WTC11 (cell line): ENCODE data around the gene COL5A1. TPM values are rescaled to one million over a fixed set of nuclear protein-coding genes. Genes with fewer than 3 reads are reported as not detected.

Experiments
- ATAC-seq: fragments of 200-7000 bp; cut with Tn5 transposase; 2 replicates; pipeline ENCODE4 v1.10.0; 2021; ENCODE audit warnings: mild to moderate bottlenecking, moderate library complexity
- CTCF ChIA-PET: fragments of 300-600 bp; sonication (Branson Sonifier 250); formaldehyde crosslinking; loops from one replicate; lab custom pipeline; 2021; ENCODE audit warnings: antibody characterized with exemption; lab: Charles Lee
- POLR2A ChIA-PET: fragments of 350-600 bp; sonication (Branson Sonifier 250); formaldehyde crosslinking; loops from one replicate; lab custom pipeline; 2021; ENCODE audit warnings: antibody characterized with exemption; lab: Charles Lee
- DNase-seq: peaks from one replicate; pipeline ENCODE4 v3.0.0; 2021; ENCODE audit warnings: low spot score
- H3K27ac Mint-ChIP-seq: 2 replicates; pipeline ENCODE4 v1.8.0; 2021; ENCODE audit warnings: mixed read lengths
- H3K27me3 Mint-ChIP-seq: 2 replicates; pipeline ENCODE4 v1.8.0; 2021; ENCODE audit warnings: low read depth, mild to moderate bottlenecking, moderate library complexity, mixed read lengths
- H3K36me3 Mint-ChIP-seq: 2 replicates; pipeline ENCODE4 v1.8.0; 2021; ENCODE audit warnings: mixed read lengths
- H3K4me1 Mint-ChIP-seq: 2 replicates; pipeline ENCODE4 v1.8.0; 2022; ENCODE audit warnings: mixed read lengths
- H3K4me3 Mint-ChIP-seq: 2 replicates; pipeline ENCODE4 v1.8.0; 2021; ENCODE audit warnings: mild to moderate bottlenecking, moderate library complexity, mixed read lengths
- H3K9me3 Mint-ChIP-seq: 2 replicates; pipeline ENCODE4 v1.8.0; 2021; ENCODE audit warnings: mixed read lengths
- ATF3 ChIP-seq: sonication (generic); formaldehyde crosslinking; conservative IDR thresholded peaks from 2 replicates; pipeline ENCODE4 v1.8.1; 2022; ENCODE audit warnings: mild to moderate bottlenecking, missing genetic modification reagents
- EMX1 ChIP-seq: fragments of 250-450 bp; sonication (Bioruptor Pico); IDR thresholded peaks from 2 replicates; pipeline ENCODE4 v1.8.0; 2021; ENCODE audit warnings: mild to moderate bottlenecking
- FOXK1 ChIP-seq: sonication (generic); formaldehyde crosslinking; IDR thresholded peaks from 2 replicates; pipeline ENCODE4 v1.8.0; 2022; ENCODE audit warnings: mild to moderate bottlenecking, moderate library complexity, missing genetic modification reagents
- GRHL2 ChIP-seq: fragments of 250-450 bp; sonication (Bioruptor Pico); IDR thresholded peaks from 2 replicates; pipeline ENCODE4 v1.8.0; 2022; ENCODE audit warnings: mild to moderate bottlenecking, moderate library complexity; ENCODE audit not compliant: insufficient replicate concordance, severe bottlenecking
- HMGXB4 ChIP-seq: sonication (generic); formaldehyde crosslinking; IDR thresholded peaks from 2 replicates; pipeline ENCODE4 v1.8.1; 2023; ENCODE audit warnings: mild to moderate bottlenecking, moderate library complexity, missing genetic modification reagents
- MAX ChIP-seq: sonication (generic); formaldehyde crosslinking; IDR thresholded peaks from 2 replicates; pipeline ENCODE4 v1.8.0; 2022; ENCODE audit warnings: mild to moderate bottlenecking, missing genetic modification reagents
- NFATC4 ChIP-seq: fragments of 250-450 bp; sonication (Bioruptor Pico); IDR thresholded peaks from 2 replicates; pipeline ENCODE4 v1.9.0; 2021; ENCODE audit warnings: mild to moderate bottlenecking
- OVOL2 ChIP-seq: fragments of 250-450 bp; sonication (Bioruptor Pico); IDR thresholded peaks from 2 replicates; pipeline ENCODE4 v1.9.0; 2021; ENCODE audit warnings: mild to moderate bottlenecking, borderline replicate concordance
- SMAD3 ChIP-seq: sonication (generic); formaldehyde crosslinking; IDR thresholded peaks from 2 replicates; pipeline ENCODE4 v1.8.0; 2022; ENCODE audit warnings: missing genetic modification reagents, mild to moderate bottlenecking, borderline replicate concordance
- TCF7 ChIP-seq: sonication (generic); formaldehyde crosslinking; IDR thresholded peaks from 2 replicates; pipeline ENCODE4 v1.8.0; 2022; ENCODE audit warnings: mild to moderate bottlenecking, low read depth, missing genetic modification reagents, moderate library complexity
- USF2 ChIP-seq: sonication (generic); formaldehyde crosslinking; IDR thresholded peaks from 2 replicates; pipeline ENCODE4 v1.8.1; 2023; ENCODE audit warnings: mild to moderate bottlenecking, missing genetic modification reagents, moderate library complexity
- ZBTB21 ChIP-seq: sonication (generic); formaldehyde crosslinking; IDR thresholded peaks from 2 replicates; pipeline ENCODE4 v1.8.1; 2023; ENCODE audit warnings: mild to moderate bottlenecking, missing genetic modification reagents, borderline replicate concordance
- ZNF138 ChIP-seq: sonication (generic); formaldehyde crosslinking; conservative IDR thresholded peaks from 2 replicates; pipeline ENCODE4 v1.8.1; 2022; ENCODE audit warnings: mild to moderate bottlenecking, moderate library complexity, missing genetic modification reagents
- ZNF232 ChIP-seq: sonication (generic); formaldehyde crosslinking; IDR thresholded peaks from 2 replicates; pipeline ENCODE4 v1.8.0; 2022; ENCODE audit warnings: mild to moderate bottlenecking, missing genetic modification reagents
- ZNF263 ChIP-seq: sonication (generic); formaldehyde crosslinking; IDR thresholded peaks from 2 replicates; pipeline ENCODE4 v1.8.1; 2022; ENCODE audit warnings: low read depth, mild to moderate bottlenecking, moderate library complexity, missing genetic modification reagents
- ZNF317 ChIP-seq: sonication (generic); formaldehyde crosslinking; IDR thresholded peaks from 2 replicates; pipeline ENCODE4 v1.8.1; 2023; ENCODE audit warnings: low read depth, mild to moderate bottlenecking, moderate library complexity, missing genetic modification reagents, borderline replicate concordance
- total RNA-seq: library from RNA; stranded (reverse); gene quantifications from 3 replicates; pipeline ENCODE4 v1.2.3, GENCODE V29; 2021
- TF ChIP-seq, protein P1 (sequence below): sonication (generic); formaldehyde crosslinking; IDR thresholded peaks from 2 replicates; pipeline ENCODE4 v1.8.1; 2023; ENCODE audit warnings: mild to moderate bottlenecking, missing genetic modification reagents
- TF ChIP-seq, protein P2 (sequence below): fragments of 250-450 bp; sonication (Bioruptor Pico); IDR thresholded peaks from 2 replicates; pipeline ENCODE4 v1.9.0; 2021; ENCODE audit warnings: mild to moderate bottlenecking, borderline replicate concordance

The COL5A1 gene
- total RNA-seq, 1 experiment from 2014 or later, result 13.5 TPM

DNA sequence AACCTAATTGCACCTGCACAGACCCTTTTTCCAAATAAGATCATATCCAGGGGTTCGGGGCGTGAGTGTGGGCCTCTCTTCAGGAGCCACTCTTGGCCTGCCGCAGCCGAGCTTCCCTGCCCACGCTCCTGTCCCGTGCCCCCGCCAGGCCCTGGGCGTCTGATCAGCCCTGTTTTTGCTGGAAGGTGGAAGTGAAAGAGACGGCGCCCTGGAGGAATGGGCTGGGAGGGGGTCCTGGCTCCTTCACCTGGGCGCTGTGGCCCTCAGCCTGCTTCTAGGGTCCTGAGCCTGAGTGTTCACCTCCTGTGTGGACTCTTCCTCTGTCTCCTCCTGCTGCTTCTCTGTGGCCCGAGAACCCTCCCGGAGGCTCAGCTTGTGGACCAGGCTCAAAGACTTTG lies 11.2 kb upstream of the COL5A1 start (continued):
- TF ChIP-seq ATF3 (CRISPR knock-in tag) (no peak), TCF7 (no peak), ZBTB21 (CRISPR knock-in tag) (no peak)
- TF ChIP-seq, protein P1, sequence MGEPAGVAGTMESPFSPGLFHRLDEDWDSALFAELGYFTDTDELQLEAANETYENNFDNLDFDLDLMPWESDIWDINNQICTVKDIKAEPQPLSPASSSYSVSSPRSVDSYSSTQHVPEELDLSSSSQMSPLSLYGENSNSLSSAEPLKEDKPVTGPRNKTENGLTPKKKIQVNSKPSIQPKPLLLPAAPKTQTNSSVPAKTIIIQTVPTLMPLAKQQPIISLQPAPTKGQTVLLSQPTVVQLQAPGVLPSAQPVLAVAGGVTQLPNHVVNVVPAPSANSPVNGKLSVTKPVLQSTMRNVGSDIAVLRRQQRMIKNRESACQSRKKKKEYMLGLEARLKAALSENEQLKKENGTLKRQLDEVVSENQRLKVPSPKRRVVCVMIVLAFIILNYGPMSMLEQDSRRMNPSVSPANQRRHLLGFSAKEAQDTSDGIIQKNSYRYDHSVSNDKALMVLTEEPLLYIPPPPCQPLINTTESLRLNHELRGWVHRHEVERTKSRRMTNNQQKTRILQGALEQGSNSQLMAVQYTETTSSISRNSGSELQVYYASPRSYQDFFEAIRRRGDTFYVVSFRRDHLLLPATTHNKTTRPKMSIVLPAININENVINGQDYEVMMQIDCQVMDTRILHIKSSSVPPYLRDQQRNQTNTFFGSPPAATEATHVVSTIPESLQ (CRISPR knock-in tag), result no peak

DNA sequence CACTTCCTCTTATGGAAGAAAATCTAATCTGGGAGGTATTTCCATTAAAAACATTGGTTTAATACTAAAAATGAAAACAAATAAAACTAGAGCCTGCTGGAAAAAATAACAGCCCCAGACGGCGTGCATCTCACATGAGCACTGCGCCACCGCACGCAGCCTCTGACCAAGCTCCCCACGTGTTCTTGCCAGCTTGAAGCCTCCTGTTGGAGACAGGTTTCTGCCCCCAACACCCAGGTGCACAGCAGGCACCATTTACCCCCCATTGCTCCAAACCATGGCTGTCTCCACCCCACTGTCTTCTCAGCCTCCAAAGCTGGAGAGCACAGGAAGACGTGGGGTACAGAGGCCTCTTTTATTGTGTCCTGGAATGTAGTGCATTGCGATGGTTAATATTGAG lies 10.7 kb upstream of the COL5A1 start:
- ATAC-seq, result no peak
- H3K27me3 Mint-ChIP-seq, result no peaks in the 10 kb centered on the region
- H3K4me3 Mint-ChIP-seq, result no peak overlapping the region
- peaks cover 11% of the 10 kb centered on the region for H3K4me1 Mint-ChIP-seq
- no peaks in the 10 kb centered on the region for H3K9me3 Mint-ChIP-seq
- ChIA-PET CTCF (interaction anchor here (1.0 kb wide), 1 partner anchor 10 kb away, joined by 4 read pairs; the partner anchor contains the start of gene COL5A1), POLR2A (no interaction called here)
- no peak for TF ChIP-seq ZNF317 (CRISPR knock-in tag)
- H3K36me3 Mint-ChIP-seq, result no peaks in the 10 kb centered on the region
- no peak overlapping the region for H3K27ac Mint-ChIP-seq
- peak; percentile 2 for DNase-seq

GRCh38 chr9:134631881-134632280 lies 9.7 kb upstream of the COL5A1 start:
- H3K4me3 Mint-ChIP-seq, result no peak overlapping the region
- H3K9me3 Mint-ChIP-seq, result no peaks in the 10 kb centered on the region
- ChIA-PET CTCF (interaction anchor here (0.9 kb wide), 1 partner anchor 57 kb away, joined by 4 read pairs; no protein-coding TSS in a partner anchor), POLR2A (no interaction called here)
- no peaks in the 10 kb centered on the region for H3K27me3 Mint-ChIP-seq
- TF ChIP-seq MAX (CRISPR knock-in tag) (no peak), SMAD3 (CRISPR knock-in tag) (no peak), NFATC4 (CRISPR knock-in tag) (no peak), ATF3 (CRISPR knock-in tag) (no peak), USF2 (CRISPR knock-in tag) (no peak)
- peaks cover 3% of the 10 kb centered on the region for H3K4me1 Mint-ChIP-seq
- no peaks in the 10 kb centered on the region for H3K36me3 Mint-ChIP-seq
- no peak overlapping the region for H3K27ac Mint-ChIP-seq
- DNase-seq (peak; percentile 2), ATAC-seq (no peak)

DNA sequence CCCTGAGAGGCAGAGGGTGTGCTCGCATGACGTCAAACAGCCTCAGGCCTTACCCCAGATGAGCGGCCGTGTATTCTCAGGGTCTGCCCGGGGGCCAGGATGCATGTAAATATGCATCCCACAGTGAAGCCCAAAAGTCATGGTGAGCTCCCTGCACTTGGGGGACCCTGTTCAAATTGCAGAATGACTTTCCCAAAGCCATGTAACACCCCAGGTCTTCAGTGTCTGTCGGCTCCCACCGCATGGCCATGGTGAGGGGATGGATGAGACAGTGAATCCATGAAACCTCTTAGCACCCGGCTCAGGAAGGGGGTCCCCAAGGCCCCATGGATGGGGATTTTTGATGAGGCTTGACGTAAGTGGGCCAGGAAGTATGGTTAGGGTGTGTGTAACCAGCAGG lies 9.3 kb upstream of the COL5A1 start:
- ChIA-PET POLR2A (no interaction called here), CTCF (no interaction called here)
- Mint-ChIP-seq H3K4me3 (no peak overlapping the region), H3K9me3 (no peaks in the 10 kb centered on the region), H3K27ac (no peak overlapping the region), H3K36me3 (no peaks in the 10 kb centered on the region), H3K4me1 (peaks cover 7% of the 10 kb centered on the region; the same call in 1 of the 2 replicates), H3K27me3 (no peaks in the 10 kb centered on the region)
- ATAC-seq (no peak), DNase-seq (peak; percentile 3)
- no peak for TF ChIP-seq GRHL2
- TF ChIP-seq ZNF263, result no peak
- no peak for TF ChIP-seq EMX1 (CRISPR knock-in tag)
- TF ChIP-seq, protein P2, sequence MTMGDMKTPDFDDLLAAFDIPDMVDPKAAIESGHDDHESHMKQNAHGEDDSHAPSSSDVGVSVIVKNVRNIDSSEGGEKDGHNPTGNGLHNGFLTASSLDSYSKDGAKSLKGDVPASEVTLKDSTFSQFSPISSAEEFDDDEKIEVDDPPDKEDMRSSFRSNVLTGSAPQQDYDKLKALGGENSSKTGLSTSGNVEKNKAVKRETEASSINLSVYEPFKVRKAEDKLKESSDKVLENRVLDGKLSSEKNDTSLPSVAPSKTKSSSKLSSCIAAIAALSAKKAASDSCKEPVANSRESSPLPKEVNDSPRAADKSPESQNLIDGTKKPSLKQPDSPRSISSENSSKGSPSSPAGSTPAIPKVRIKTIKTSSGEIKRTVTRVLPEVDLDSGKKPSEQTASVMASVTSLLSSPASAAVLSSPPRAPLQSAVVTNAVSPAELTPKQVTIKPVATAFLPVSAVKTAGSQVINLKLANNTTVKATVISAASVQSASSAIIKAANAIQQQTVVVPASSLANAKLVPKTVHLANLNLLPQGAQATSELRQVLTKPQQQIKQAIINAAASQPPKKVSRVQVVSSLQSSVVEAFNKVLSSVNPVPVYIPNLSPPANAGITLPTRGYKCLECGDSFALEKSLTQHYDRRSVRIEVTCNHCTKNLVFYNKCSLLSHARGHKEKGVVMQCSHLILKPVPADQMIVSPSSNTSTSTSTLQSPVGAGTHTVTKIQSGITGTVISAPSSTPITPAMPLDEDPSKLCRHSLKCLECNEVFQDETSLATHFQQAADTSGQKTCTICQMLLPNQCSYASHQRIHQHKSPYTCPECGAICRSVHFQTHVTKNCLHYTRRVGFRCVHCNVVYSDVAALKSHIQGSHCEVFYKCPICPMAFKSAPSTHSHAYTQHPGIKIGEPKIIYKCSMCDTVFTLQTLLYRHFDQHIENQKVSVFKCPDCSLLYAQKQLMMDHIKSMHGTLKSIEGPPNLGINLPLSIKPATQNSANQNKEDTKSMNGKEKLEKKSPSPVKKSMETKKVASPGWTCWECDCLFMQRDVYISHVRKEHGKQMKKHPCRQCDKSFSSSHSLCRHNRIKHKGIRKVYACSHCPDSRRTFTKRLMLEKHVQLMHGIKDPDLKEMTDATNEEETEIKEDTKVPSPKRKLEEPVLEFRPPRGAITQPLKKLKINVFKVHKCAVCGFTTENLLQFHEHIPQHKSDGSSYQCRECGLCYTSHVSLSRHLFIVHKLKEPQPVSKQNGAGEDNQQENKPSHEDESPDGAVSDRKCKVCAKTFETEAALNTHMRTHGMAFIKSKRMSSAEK (CRISPR knock-in tag), result no peak
- TF ChIP-seq HMGXB4, result no peak
- no peak for TF ChIP-seq FOXK1 (CRISPR knock-in tag)
- TF ChIP-seq OVOL2 (CRISPR knock-in tag), result no peak
- TF ChIP-seq ZNF138 (CRISPR knock-in tag), result no peak
- TF ChIP-seq ZNF232 (CRISPR knock-in tag), result no peak
- no peak for TF ChIP-seq ZBTB21 (CRISPR knock-in tag)
